Fibroblast of mammary gland (primary cell): ENCODE measurements around the gene RAB26.

ENCODE experiments used
- DNase-seq: peaks from one replicate; pipeline ENCODE4 v3.0.0-alpha.2; 2010; ENCODE audit warnings: low read depth
- H3K4me3 ChIP-seq: 2 replicates; pipeline ENCODE4 v1.5.1; 2011; ENCODE audit warnings: low read depth, mild to moderate bottlenecking, low read length, moderate library complexity; ENCODE audit not compliant: control insufficient read depth
- TF ChIP-seq, protein P1 (sequence below): conservative IDR thresholded peaks from 2 replicates; pipeline ENCODE4 v1.5.1; 2011; ENCODE audit warnings: low read depth, low read length, inconsistent platforms; ENCODE audit not compliant: control insufficient read depth, insufficient read depth

The RAB26 gene

DNA sequence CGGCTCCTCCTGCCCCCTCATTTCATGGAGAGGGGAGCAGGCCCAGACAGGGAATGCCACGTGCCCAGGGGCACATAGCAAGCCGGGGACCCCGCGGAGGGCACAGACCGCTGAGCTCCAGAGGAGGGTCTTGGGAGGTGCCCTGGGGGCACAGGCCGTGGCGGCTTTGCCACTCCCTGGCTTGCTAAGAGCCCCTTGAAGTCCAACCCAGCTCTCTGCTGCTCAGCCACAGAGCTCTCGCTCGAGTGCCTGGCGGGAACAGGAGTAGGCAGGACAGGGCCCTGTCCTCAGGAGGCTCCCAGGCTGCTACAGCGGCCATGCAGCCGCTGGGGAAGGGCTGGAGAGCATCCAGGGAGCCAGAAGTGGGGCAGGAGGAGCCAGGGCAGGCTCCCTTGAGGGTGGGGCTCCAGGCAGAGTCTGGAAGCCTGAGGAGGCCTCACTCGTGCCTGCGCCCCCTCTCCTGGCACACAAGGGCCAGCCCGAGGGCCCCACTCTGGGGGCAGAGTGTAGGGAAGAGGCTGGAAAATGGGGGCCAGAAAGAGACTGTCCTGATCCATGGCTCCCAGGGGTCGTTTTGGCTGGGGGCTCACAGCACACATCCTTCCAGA is 4.4 kb upstream of the RAB26 start:
- no peak for DNase-seq
- no peak overlapping the region for H3K4me3 ChIP-seq

DNA sequence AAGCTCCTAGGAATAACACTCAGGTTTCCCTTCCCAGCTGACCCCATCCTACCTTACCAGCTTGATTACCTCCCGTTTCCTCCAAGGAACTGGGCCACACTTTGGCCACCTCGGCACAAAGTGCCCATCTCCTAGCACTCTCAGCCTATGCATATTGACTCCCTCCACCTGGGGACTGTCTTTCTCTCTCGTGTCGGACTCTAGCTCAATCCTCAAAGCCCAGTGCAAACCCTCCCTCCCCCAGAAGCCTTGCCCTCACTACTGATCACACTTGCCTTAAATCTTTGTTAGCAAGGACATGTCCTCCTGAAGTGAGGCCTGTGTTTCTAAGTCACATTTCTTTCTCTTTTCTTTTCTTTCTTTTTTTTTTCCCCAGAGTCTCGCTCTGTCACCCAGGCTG is 2.6 kb upstream of the RAB26 start:
- TF ChIP-seq, protein P1, sequence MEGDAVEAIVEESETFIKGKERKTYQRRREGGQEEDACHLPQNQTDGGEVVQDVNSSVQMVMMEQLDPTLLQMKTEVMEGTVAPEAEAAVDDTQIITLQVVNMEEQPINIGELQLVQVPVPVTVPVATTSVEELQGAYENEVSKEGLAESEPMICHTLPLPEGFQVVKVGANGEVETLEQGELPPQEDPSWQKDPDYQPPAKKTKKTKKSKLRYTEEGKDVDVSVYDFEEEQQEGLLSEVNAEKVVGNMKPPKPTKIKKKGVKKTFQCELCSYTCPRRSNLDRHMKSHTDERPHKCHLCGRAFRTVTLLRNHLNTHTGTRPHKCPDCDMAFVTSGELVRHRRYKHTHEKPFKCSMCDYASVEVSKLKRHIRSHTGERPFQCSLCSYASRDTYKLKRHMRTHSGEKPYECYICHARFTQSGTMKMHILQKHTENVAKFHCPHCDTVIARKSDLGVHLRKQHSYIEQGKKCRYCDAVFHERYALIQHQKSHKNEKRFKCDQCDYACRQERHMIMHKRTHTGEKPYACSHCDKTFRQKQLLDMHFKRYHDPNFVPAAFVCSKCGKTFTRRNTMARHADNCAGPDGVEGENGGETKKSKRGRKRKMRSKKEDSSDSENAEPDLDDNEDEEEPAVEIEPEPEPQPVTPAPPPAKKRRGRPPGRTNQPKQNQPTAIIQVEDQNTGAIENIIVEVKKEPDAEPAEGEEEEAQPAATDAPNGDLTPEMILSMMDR, result no peak
- H3K4me3 ChIP-seq, result no peak overlapping the region
- no peak for DNase-seq

More for the DNA sequence above, 4.4 kb upstream of the RAB26 start:
- TF ChIP-seq, protein P1, result no peak

DNA sequence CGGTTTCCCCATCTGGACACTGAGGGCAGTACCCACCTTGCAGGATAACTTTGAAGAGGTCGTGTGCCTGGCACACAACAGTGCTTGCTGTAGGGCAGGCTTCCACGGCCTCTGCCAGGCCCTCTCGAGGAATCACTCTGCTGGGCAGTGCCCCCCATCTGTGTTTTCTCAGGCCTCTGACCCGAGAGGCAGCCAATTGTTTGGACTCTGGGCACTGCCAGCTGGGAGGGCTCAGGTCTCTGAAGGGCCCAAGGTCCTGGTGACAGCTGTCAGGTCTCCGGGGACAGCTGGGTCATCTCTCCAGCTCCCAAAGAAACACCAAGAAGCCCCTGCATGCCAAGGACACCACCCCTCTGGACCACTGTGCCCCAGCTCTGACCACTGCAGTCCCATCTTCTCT is 1.0 kb upstream of the RAB26 start:
- TF ChIP-seq, protein P1, result no peak
- no peak for DNase-seq
- no peak overlapping the region for H3K4me3 ChIP-seq

DNA sequence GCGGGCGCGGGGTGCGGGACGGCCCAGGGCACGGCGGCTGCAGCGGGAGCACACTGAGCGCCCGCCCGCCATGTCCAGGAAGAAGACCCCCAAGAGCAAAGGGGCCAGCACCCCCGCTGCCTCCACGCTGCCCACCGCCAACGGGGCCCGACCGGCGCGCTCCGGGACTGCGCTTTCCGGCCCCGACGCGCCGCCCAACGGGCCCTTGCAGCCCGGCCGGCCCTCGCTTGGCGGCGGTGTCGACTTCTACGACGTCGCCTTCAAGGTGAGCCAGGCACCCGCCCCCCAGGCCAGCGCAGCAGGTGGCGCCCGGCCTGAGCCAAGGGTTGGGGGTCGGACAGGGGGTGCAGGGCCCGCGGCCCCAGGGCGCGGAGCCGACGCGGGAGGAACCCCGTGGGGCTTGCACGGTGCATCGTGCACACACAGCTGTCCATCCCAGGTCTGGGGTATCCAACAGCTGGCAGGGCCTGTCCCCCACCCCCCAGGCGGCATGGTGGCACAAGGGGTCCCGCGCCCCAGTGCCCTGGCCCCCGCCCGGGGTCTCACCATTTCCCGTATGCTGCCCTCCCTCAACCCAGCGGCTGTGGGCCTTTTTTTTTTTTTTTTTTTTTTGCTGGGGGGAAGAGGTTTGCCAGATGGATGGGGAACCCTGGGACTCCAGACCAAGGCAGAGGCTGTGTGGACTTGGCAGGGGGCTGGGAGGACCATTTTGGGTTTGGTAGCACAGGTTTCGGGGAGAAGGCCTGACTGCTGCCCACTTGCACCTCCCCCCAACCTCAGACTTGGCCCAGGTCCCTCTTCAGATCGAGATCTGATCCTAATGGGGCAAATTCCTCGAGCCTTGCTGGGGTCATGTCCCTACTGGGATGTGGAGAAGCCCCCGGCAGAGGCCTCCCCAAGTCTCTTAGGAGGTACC is 547 bp downstream of the RAB26 start:
- TF ChIP-seq, protein P1, result no peak
- peak; percentile 32 for DNase-seq
- peak overlapping the region; percentile 13 for H3K4me3 ChIP-seq

DNA sequence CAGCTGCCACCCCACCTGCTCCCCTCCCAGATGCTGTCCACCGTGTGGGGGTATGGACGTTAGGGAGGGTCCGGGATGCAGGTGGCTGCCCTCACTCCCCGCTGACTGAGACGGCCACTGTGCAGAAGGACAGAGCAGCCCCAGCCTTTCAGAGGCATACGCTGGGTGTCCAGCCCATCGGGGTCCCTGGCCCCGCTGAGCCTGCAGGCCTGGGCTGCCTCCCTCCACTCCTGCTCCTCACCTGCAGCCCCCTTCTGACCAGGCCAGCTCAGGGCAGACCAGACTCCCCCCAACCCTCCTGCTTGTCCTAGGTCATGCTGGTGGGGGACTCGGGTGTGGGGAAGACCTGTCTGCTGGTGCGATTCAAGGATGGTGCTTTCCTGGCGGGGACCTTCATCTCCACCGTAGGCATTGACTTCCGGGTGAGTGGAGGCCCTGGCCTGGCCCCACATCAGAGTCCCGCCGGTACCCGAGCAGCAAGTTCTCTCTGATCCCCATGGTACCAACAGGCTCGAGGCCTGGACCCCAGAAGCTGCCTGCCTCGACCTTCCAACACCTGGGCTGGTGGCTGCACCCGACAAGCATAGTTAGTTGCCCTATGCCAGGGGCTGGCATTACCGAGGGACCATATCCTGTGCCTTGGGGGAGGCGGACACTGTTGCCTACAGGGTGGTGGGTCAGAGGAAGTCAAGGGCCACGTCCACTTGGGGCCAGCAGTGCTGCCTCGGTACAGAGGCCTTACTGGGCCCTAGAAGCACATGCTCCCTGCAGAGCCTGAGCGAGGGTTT is 1.4 kb downstream of the RAB26 start:
- TF ChIP-seq, protein P1, result no peak
- DNase-seq, result peak; percentile 34
- H3K4me3 ChIP-seq, result no peak overlapping the region

DNA sequence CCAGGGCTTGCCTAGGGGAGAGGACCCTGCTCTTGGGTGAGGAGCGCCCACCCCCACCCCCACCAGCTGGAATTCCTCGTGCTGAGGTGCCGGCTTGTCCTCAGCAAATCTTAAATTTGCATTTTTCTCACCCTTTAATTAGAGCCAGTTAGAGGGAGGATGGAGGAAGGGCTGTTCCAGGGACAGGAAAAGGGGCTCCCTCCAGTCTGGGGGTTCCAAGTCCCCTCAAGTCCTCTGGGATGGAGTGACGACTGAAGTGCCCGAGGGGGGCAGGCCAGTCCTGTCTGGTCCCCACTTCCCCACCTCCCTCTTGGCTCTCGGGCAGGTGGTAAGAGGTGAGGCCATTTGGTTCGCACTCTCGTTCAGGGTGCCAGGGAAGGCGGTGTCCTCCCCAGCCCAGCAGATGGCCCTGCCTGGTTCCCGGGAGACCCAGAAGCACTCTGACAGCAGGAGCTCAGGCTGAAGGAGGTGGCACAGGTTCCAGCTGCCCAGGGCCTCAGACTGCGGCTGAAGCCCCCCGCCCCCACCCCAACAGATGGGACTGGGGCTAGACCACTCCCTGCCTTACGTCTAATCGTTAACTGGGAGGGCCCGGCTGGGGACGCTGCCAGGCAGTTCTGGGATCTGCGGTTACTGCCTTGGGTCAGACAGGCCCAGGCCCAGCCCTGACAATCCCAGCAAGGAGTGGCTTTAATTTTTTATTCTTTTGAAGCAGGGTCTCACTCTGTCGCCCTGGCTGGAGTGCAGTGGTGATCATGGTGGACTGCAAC is 2.2 kb downstream of the RAB26 start:
- peak; percentile 73 for DNase-seq
- TF ChIP-seq, protein P1, result no peak
- H3K4me3 ChIP-seq, result no peak overlapping the region
